ENCODE results near the gene NFIA.

The NFIA gene

GRCh38 chr1:61338899-61339298, 256.5 kb downstream of the NFIA start:
- no peak overlapping the region for H3K4me3 Mint-ChIP-seq
- H3K4me1 Mint-ChIP-seq (ENCODE audit: low read depth) = no peaks in the 10 kb centered on the region
- no peaks in the 10 kb centered on the region for H3K9me3 Mint-ChIP-seq
- no peaks in the 10 kb centered on the region for H3K36me3 Mint-ChIP-seq (ENCODE audit: low read depth)
- no peak for DNase-seq (ENCODE audit: low spot score)
- no peak overlapping the region for H3K27ac Mint-ChIP-seq
- H3K27me3 Mint-ChIP-seq (ENCODE audit: low read depth) = peaks cover 32% of the 10 kb centered on the region

- H3K27ac Mint-ChIP-seq = no peak overlapping the region
- H3K36me3 Mint-ChIP-seq (ENCODE audit: low read depth) = no peaks in the 10 kb centered on the region
- DNase-seq (ENCODE audit: low spot score) = no peak
- H3K4me1 Mint-ChIP-seq (ENCODE audit: low read depth) = no peaks in the 10 kb centered on the region
- no peaks in the 10 kb centered on the region for H3K9me3 Mint-ChIP-seq
- H3K4me3 Mint-ChIP-seq = no peak overlapping the region
- H3K27me3 Mint-ChIP-seq (ENCODE audit: low read depth) = peaks cover 24% of the 10 kb centered on the region
Observed at GRCh38 chr1:61341426-61341825, 259.1 kb downstream of the NFIA start.

DNA sequence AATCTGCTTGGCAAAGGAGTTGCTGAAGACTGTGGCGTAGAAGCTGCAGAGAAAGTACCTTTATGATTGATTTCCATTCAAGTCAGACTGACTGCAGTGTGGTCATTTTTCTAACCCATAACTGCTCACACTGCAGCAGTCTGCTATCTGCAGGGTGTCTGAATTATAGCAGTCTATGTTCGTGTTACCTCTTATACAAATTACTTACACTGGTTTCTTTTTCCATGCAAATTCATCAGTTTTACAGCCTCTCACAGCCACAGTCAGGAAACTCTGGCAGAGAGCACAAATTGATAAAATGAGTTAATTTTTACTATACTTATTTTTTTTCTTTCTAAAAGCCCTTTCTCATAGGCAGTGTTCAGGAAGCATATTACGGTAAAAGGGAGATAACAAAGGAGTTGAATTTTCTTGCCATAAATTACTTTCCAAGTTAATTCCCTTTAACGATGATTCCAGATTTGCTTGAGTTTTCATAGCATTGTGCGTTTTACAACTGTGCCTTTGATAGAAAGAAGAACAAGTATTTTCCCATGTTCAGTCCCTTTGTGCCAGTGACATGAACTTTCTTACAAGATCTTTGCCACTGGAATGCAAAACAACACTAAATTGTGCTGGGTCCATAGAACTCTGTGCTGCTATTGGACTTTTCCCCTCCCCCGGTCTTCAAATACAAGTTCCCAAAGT, 261.5 kb downstream of the NFIA start:
- Mint-ChIP-seq H3K4me3 (no peak overlapping the region), H3K27ac (no peak overlapping the region), H3K9me3 (no peaks in the 10 kb centered on the region), H3K36me3 (ENCODE audit: low read depth) (no peaks in the 10 kb centered on the region), H3K27me3 (ENCODE audit: low read depth) (peaks cover 20% of the 10 kb centered on the region), H3K4me1 (ENCODE audit: low read depth) (no peaks in the 10 kb centered on the region)
- no peak for DNase-seq (ENCODE audit: low spot score)

- peaks cover 20% of the 10 kb centered on the region for H3K27me3 Mint-ChIP-seq (ENCODE audit: low read depth)
- DNase-seq (ENCODE audit: low spot score) = no peak
- H3K4me3 Mint-ChIP-seq = no peak overlapping the region
- no peaks in the 10 kb centered on the region for H3K4me1 Mint-ChIP-seq (ENCODE audit: low read depth)
- no peak overlapping the region for H3K27ac Mint-ChIP-seq
- H3K36me3 Mint-ChIP-seq (ENCODE audit: low read depth) = no peaks in the 10 kb centered on the region
- no peaks in the 10 kb centered on the region for H3K9me3 Mint-ChIP-seq
Observed at GRCh38 chr1:61344696-61345095, 262.3 kb downstream of the NFIA start.

DNA sequence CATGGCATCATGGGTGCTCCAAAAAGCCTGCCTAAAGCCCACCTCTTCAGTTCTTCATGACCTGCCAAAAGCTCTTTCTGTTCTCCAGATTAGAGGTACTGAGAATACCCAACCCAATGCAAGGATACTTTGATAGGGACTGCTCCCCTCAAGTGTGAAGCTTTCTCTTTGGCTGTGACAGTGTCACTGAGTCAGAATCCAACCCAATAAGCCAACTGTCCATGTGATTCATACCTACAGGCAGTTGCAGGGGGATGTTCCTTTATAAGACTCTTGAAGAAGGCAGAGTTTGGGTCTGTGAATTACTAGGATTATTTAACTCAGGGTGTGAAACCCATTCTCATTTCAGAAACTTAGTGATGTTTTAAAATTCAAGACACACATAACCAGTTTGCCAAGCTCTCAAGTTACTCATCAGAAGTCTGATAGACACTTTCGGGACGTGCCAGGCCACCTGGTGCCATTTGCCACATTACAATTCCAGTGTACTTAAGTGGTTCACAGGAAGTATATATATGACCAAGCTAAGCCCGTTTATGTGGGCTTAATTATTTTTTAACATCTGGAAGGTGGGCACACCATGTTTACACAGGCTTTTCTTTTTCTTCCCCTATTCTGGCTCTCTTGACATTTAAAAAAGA, 265.8 kb downstream of the NFIA start:
- Mint-ChIP-seq H3K4me1 (ENCODE audit: low read depth) (no peaks in the 10 kb centered on the region), H3K36me3 (ENCODE audit: low read depth) (no peaks in the 10 kb centered on the region), H3K9me3 (no peaks in the 10 kb centered on the region), H3K4me3 (no peak overlapping the region), H3K27ac (no peak overlapping the region), H3K27me3 (ENCODE audit: low read depth) (peaks cover 10% of the 10 kb centered on the region)
- DNase-seq (ENCODE audit: low spot score) = no peak

- Mint-ChIP-seq H3K27ac (no peak overlapping the region), H3K9me3 (no peaks in the 10 kb centered on the region), H3K36me3 (ENCODE audit: low read depth) (no peaks in the 10 kb centered on the region), H3K27me3 (ENCODE audit: low read depth) (peaks cover 7% of the 10 kb centered on the region), H3K4me3 (no peak overlapping the region), H3K4me1 (ENCODE audit: low read depth) (no peaks in the 10 kb centered on the region)
- DNase-seq (ENCODE audit: low spot score) = no peak
Observed at GRCh38 chr1:61352845-61353435, 270.6 kb downstream of the NFIA start.

DNA sequence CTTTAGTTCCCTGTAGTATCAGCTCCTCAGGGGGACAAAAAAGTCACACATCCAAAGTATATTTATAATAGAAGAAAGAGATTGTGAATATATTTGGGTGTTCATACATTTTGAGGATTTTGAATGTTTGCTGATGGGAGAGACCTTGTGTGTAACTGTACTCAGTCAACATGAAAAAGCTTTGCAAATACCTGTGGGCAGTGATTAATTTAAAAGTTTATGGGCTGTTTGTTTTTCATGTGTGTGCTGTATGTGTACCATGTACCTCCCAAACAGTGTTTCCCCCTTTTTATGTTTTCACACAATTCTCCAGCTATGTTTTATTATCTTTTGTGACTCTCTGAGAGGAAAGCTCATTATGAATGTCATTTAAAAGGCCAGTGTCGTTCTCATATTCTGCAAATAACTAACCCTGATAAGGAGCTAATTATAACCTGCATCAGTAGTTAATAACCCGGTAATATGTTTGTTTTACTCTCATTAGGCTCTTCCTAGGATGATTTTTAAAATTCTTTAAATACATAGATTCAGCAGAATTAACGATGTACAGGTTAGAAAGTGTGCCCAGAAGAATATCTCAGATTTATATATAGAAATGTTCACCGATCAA, 271.5 kb downstream of the NFIA start:
- DNase-seq (ENCODE audit: low spot score) = no peak
- no peak overlapping the region for H3K27ac Mint-ChIP-seq
- H3K36me3 Mint-ChIP-seq (ENCODE audit: low read depth) = no peaks in the 10 kb centered on the region
- H3K27me3 Mint-ChIP-seq (ENCODE audit: low read depth) = peaks cover 5% of the 10 kb centered on the region
- no peak overlapping the region for H3K4me3 Mint-ChIP-seq
- H3K4me1 Mint-ChIP-seq (ENCODE audit: low read depth) = no peaks in the 10 kb centered on the region
- H3K9me3 Mint-ChIP-seq = no peaks in the 10 kb centered on the region

- no peaks in the 10 kb centered on the region for H3K36me3 Mint-ChIP-seq (ENCODE audit: low read depth)
- H3K27me3 Mint-ChIP-seq (ENCODE audit: low read depth) = peaks cover 5% of the 10 kb centered on the region
- DNase-seq (ENCODE audit: low spot score) = no peak
- H3K27ac Mint-ChIP-seq = no peak overlapping the region
- no peak overlapping the region for H3K4me3 Mint-ChIP-seq
- H3K4me1 Mint-ChIP-seq (ENCODE audit: low read depth) = no peaks in the 10 kb centered on the region
- no peaks in the 10 kb centered on the region for H3K9me3 Mint-ChIP-seq
Observed at GRCh38 chr1:61356016-61356415, 273.7 kb downstream of the NFIA start.

DNA sequence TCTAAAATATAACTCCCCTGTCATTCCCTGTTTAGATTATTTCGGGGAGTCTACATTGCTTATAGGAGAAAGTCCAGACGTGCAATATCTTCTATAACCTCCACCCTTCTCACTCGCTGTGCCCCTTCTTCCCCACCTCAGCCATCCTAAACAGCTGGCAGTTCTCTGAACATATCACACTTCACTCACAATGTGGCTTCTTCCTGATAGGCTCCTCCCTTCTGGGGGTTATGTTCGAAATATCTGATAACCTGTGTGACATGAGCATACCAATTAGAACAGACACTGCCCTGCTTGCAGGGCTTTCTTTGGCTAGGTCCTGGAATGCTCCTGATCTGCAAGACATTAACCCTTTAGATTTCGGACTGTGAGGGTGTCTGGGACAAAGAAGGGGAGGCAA, 274.6 kb downstream of the NFIA start:
- Mint-ChIP-seq H3K36me3 (ENCODE audit: low read depth) (no peaks in the 10 kb centered on the region), H3K9me3 (no peaks in the 10 kb centered on the region), H3K27ac (no peak overlapping the region), H3K4me3 (no peak overlapping the region), H3K4me1 (ENCODE audit: low read depth) (no peaks in the 10 kb centered on the region), H3K27me3 (ENCODE audit: low read depth) (peaks cover 5% of the 10 kb centered on the region)
- DNase-seq (ENCODE audit: low spot score) = no peak

DNA sequence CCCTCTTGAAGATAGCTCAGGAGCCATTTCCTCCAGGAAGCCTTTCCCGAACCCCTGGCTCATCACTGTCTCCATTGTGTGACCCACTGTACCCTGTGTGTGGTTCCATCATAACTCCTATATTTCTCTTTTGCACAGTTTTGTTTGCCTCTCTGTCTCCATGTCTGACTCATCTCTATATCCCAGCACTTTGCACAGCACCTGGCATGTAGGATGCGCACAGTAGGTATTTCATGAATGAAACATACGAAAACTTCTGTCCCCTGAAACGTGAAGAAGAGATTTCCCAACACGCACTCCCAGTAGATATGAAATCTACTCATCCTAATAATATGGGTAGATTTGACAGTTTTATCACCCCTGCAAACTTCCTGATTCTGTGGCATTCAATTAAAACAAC, 275.2 kb downstream of the NFIA start:
- H3K27ac Mint-ChIP-seq = no peak overlapping the region
- H3K4me3 Mint-ChIP-seq = no peak overlapping the region
- H3K4me1 Mint-ChIP-seq (ENCODE audit: low read depth) = no peaks in the 10 kb centered on the region
- H3K9me3 Mint-ChIP-seq = no peaks in the 10 kb centered on the region
- H3K27me3 Mint-ChIP-seq (ENCODE audit: low read depth) = peaks cover 5% of the 10 kb centered on the region
- no peak for DNase-seq (ENCODE audit: low spot score)
- no peaks in the 10 kb centered on the region for H3K36me3 Mint-ChIP-seq (ENCODE audit: low read depth)

DNA sequence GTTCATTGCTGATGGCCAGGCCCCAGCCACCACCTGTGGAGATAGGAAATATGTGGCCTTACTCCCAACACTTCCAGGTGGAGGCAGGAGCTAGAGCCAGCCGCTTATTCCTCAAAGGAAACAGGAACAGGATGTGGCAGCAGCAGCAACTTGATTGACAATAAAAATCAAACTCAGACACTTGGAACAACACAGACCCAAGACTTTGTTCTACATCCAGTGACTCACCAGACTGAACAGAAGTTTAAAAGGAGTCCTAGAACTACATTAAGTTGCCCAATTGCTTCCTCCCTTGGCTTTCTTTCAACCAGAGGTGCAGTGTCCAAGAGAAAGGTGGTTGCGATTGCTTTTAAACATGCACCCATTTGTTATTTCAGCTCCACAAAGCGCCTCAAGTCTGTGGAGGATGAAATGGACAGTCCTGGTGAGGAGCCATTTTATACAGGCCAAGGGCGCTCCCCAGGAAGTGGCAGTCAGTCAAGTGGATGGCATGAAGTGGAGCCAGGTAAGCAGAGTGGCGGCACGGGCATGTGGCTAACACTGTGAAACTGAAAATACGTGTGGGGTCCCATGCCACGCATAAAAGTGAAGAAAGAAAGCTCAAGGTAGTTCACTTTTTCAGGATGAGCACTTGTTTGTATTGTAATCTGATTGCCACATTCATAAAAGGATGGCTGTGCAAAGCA, 276.6 kb downstream of the NFIA start:
- no peaks in the 10 kb centered on the region for H3K4me1 Mint-ChIP-seq (ENCODE audit: low read depth)
- peaks cover 5% of the 10 kb centered on the region for H3K27me3 Mint-ChIP-seq (ENCODE audit: low read depth)
- DNase-seq (ENCODE audit: low spot score) = no peak
- H3K4me3 Mint-ChIP-seq = no peak overlapping the region
- no peaks in the 10 kb centered on the region for H3K36me3 Mint-ChIP-seq (ENCODE audit: low read depth)
- H3K27ac Mint-ChIP-seq = no peak overlapping the region
- H3K9me3 Mint-ChIP-seq = no peaks in the 10 kb centered on the region

DNA sequence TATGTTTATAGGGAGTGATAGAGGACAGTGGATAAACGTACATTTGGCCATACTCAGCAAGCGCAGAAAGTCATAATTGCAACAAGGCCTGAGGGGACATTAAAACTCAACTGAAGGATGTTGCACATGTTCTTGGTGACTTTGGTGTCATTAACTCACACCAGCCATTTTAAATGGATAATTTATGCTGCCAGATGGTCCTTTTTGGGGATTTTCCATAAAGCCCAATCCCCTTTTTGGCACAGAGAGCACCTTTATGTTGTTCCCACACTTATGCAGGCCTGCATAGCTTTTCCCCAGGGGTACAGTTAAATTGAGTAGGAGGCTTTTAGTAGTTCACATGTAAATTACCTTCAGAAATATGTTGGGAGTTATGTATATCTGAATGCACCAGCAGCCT, 279.6 kb downstream of the NFIA start:
- Mint-ChIP-seq H3K9me3 (no peaks in the 10 kb centered on the region), H3K36me3 (ENCODE audit: low read depth) (no peaks in the 10 kb centered on the region), H3K4me1 (ENCODE audit: low read depth) (no peaks in the 10 kb centered on the region), H3K27me3 (ENCODE audit: low read depth) (peaks cover 4% of the 10 kb centered on the region), H3K27ac (no peak overlapping the region), H3K4me3 (no peak overlapping the region)
- no peak for DNase-seq (ENCODE audit: low spot score)

GRCh38 chr1:61362351-61362750, 280.0 kb downstream of the NFIA start:
- no peak overlapping the region for H3K4me3 Mint-ChIP-seq
- no peaks in the 10 kb centered on the region for H3K36me3 Mint-ChIP-seq (ENCODE audit: low read depth)
- H3K27ac Mint-ChIP-seq = no peak overlapping the region
- no peak for DNase-seq (ENCODE audit: low spot score)
- H3K4me1 Mint-ChIP-seq (ENCODE audit: low read depth) = no peaks in the 10 kb centered on the region
- peaks cover 2% of the 10 kb centered on the region for H3K27me3 Mint-ChIP-seq (ENCODE audit: low read depth)
- no peaks in the 10 kb centered on the region for H3K9me3 Mint-ChIP-seq

DNA sequence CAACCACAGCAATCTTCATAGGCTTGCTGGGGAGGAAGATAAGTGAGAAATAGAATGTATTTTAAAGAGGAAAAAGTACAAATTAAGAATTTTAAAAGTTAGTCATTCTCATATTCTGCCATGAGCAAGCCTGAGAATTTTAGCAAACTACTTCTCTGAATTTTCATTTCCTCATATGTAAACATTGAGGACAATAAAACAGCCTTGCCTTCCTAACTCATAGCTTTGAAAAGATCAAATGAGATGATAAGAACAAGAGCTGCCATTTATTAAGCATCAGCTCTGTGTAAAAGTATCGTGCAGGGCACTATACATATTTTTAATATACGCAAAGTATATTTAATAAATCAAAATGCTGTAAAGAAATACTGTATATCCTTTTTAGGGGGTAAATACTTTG, 286.0 kb downstream of the NFIA start:
- DNase-seq (ENCODE audit: low spot score) = no peak
- no peak overlapping the region for H3K27ac Mint-ChIP-seq
- no peak overlapping the region for H3K4me3 Mint-ChIP-seq
- no peaks in the 10 kb centered on the region for H3K36me3 Mint-ChIP-seq (ENCODE audit: low read depth)
- H3K9me3 Mint-ChIP-seq = no peaks in the 10 kb centered on the region
- H3K27me3 Mint-ChIP-seq (ENCODE audit: low read depth) = peaks cover 3% of the 10 kb centered on the region
- H3K4me1 Mint-ChIP-seq (ENCODE audit: low read depth) = no peaks in the 10 kb centered on the region
